HG03280 (cell line): ENCODE data around the gene PLB1.
"Not testable (repeated sequence)": the region's sequence is repeated elsewhere in the genome, so short reads cannot be mapped to it uniquely, and the experiment has no call there.

Source experiments
- ATAC-seq: cut with Tn5 transposase; IDR thresholded peaks from one replicate; pipeline ENCODE4 v1.9.1; 2021; ENCODE audit warnings: mild to moderate bottlenecking, moderate library complexity; ENCODE audit not compliant: unreplicated experiment

Gene PLB1

DNA sequence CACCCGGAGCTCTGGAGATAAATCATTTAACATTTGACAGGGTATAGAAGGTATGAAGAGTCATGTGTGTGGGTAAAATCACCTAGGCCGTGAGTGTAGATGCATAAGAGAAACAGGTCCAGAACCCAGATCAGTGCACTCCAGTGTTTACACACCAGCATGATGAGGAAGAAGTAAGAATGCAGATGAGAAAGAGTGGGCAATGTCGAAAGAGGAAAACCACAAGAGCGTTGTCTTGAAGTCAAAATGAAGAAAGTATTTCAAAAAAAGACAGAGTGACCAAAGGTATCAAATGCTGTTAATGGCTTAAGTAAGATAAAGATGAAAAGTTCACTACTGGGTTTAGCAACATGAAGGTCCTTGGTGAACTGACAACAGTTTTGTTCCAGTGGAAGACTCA is 32.0 kb upstream of the PLB1 start:
- no peak for ATAC-seq

DNA sequence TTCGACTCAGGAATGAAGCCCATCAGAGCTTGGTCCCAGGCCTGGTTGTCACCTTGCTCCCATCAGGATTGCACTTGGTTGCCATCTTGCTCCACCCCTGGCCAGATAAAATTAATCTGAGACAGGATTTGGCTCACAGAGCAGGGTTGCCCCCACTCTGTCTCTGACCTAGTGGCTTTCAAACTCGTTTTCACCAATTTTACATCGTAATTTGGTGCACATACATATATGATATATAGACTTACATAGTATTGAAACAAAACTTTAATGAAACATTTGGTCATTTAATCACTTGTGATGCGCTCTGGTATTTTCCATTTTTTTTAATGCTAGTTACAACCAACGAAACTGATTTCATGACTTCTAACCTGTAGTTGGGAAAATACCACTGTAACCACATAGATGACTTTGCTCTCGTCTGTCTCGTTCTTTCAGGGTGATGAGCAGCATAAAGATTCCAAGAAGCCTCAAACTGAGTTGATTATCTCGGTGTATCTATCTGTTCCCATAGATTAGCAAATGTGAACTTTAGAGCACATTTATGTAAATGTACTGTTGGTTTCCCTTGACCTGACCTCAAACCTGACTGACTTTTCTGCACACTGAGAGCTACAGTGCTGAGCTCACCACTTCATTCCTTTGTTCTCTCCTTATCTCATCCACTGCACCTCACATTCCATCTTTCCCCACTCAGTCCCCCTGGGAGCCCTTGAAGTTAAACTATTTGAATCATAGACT is 30.5 kb upstream of the PLB1 start:
- no peak for ATAC-seq

DNA sequence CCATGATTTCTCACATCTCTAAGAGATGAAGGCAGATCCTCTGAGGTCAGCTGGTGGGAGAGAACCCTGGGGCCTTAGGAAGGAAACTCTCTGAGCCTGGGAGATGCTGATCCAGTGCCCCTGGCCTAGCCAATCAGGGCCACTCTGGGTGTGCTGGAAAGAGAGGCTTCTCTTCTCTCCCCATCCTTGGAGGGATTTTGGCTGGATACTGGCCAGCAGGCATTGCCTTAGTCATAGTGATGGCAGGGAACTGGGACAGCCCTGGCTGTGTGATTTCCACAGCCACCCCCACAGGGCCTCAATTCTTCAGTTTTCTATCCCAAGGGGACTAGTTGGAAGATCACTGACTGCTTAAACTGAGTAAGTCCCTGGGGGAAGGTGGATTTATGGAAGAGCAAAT is 26.6 kb upstream of the PLB1 start:
- no peak for ATAC-seq

DNA sequence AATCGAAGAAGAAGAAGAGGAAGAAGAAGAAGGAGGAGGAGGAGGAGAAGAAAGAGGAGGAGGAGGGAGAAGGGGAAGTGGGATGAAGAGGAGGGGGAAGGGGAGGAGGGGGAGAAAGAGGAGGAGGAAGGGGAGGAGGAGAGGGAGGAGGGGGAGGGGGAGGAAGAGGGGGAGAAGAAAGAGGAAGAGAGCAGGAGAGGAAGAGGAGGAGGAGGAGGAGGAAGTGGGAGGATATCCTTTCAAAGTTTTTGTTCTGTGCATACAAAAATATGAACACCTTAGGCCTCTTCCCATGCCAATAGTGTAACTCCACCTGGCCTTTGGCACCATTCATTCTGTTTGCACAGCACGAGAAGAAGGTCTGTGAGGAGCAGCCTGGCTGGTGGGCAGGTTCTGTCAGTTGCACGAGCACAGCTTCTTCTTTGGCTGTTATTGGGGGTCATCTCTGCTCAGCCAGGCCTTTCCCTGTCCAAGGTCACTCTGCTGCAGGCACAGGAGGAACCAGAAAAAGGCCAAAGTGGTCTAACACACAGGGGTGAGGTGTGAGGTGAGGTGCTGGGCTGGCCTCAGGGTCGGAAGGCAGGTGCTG is 25.8 kb upstream of the PLB1 start:
- ATAC-seq = no peak

DNA sequence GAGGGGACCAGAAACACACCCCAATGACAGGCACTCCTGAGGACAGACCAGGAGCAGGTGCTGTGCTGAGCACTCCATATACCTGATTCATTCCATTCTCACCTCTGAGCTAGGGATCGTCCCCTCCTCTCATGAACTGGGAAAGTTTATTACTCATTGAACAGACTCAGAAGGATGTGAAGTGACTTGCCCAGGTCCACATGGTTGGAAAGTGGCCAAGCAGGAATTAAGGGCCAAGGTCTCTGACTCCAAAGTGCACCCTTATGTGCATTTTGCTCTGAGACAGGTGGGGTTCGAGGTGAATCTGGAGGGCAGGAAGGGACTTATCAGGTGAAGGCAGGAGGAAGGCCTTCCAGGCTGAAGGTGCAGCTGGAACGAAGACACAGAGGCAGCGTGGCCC is 25.1 kb upstream of the PLB1 start:
- no peak for ATAC-seq

DNA sequence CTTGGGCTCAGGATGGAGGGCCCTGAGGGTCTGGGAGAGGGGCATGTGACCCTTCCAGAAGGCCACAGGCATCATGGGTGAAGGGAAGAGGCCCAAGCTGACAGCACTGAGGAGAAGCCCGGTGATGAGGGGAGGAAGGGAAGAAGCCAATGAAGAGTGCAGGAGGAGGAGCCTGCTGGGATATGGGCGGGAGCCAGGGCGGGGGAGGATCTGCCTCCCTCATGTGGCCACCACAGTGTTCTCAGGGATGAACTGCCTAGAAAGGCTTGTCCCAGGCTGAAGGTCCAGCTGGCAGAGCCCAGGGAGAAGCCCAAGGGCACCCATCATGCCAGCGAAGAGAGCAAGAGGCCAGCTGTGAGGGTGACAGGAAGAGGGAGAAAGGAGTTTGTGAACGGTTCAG is 24.6 kb upstream of the PLB1 start:
- no peak for ATAC-seq

DNA sequence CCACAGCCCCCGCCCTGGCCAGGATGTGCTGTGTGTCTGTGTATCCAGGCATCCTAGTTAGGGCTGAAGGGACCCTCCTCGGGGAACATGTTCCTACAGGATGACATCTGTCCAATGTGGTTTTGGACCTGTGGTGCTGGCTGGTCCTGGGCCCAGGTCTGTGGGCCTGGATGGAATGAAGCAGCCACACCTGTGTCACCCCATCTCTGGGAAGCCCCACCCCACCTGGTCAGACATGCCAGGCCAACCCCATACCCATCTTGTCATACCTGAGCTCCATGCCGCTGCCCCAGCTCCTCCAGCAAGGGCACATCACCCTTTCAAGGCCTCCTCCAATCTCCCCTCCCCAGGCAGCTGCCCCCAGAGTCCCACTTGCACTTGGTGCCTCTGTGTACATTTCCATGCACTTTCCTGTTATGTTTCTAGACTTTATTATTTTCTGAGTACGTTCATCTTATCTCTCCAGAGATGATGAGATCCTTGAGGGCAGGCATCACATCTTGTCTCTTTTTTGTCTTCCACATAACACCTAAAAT is 24.1 kb upstream of the PLB1 start:
- no peak for ATAC-seq

DNA sequence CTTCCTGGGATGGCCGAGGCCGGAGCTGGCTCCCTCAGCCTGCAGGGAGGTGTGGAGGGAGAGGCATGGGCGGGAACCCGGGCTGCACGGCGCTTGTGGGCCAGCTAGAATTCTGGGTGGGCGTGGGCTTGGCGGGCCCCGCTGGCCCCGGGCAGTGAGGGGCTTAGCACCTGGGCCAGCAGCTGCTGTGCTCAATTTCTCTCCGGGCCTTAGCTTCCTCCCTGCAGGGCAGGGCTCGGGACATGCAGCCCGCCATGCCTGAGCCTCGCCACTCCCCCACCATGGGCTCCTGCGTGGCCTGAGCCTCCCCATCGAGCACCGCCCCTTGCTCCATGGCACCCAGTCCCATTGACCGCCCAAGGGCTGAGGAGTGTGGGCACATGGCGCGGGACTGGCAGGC is 23.2 kb upstream of the PLB1 start:
- ATAC-seq = not testable (repeated sequence)

DNA sequence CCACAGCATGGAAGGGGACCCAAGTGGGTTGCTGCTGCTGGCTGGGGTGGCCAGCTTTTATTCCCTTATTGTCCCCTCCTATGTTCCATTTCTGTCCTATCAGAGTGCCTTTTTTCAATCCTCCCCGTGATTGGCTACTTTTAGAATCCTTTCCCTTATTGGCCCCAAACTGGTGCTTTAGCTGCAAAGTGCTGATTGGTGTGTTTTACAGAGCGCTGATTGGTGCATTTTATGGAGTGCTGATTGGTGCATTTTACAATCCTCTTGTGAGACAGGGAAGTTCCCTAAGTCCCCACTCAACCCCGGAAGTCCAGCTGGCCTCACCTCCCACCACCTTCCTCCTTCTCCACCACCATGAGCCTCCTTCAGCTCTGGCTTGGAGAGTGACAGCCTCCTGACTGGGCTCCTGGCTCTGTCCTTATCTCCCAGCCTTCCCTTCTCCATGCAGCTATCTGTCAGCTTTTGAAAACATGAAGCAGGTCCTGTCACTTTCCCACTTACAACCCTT is 20.7 kb upstream of the PLB1 start:
- no peak for ATAC-seq

DNA sequence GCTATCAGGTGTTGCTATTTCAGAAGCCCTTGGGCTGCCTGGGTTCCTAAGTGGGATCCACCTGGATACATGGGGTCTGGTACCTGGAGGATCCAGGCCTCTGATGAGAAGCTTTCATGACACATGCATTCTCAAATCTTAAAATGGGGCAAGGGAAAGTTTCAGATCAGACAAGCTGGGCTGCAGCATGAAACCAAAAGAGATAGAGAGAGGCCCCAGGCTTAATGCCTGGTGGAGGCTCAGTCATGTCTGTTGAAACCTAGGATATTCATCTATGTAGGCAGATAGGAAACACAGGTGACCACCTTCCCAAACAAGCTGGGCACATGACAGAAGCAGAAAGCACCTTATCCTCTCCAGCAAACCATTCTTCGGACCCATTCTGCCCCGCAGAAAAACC is 18.8 kb upstream of the PLB1 start:
- ATAC-seq = no peak

DNA sequence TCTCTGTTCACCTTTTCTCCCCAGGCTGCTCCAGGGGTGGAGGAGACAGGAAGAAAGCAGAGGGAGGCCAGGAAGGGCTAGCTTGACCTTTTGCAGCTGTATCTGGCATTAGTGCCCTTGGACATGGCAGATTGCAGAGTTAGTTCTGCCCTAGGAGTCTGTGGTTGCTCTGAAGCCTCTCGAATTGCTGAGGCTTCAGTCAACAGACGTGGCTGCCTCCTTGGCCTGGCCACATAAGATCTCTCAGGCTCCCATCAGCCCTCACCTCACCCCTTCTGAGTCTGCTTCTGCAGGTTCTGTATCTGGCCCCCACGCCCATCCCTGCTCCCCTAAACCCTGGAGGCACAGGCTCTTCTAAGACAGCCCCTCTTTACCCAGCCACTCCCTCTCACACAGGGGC is 18.2 kb upstream of the PLB1 start:
- no peak for ATAC-seq

DNA sequence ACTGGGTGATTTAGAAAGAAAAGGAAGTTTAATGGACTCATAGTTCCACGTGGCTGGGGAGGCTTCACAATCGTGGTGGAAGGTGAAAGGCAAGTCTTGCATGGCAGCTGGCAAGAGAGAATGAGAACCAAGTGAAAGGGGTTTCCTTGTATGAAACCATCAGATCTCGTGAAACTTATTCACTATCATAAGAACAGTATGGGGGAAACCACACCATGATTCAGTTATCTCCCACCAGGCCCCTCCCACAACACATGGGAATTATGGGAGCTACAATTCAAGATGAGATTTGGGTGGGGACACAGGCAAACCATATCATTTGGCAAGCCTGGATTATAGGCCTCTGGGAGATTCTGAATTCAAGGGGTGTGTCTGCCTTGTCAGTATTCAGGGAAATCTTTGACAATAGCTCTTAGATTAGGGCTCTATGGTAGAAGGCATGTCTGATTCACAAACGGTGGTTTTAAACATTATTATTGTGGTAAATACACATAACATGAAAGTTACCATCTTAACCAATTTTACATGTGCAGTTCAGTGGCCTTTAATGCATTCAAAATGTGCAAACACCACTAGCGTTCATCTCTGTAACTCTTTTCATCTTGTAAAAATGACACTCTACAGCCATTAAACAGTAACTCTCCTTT is 15.3 kb upstream of the PLB1 start:
- no peak for ATAC-seq

DNA sequence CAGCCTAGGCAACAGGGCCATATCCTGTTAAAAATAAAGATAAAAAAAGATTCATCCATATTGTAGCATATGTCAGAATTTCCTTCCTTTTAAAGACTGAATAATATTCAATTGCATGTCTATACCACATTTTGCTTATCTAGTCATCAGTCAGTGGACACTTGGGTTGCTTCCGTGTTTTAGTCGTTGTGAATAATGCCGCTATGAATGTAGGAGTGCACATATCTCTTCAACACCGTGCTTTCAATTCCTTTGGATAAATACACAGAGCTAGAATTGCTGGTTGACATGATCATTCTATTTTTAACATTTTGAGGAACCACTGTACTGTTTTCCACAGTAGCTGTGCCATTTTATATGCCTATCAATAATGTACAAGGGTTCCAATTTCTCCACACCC is 14.0 kb upstream of the PLB1 start:
- no peak for ATAC-seq

DNA sequence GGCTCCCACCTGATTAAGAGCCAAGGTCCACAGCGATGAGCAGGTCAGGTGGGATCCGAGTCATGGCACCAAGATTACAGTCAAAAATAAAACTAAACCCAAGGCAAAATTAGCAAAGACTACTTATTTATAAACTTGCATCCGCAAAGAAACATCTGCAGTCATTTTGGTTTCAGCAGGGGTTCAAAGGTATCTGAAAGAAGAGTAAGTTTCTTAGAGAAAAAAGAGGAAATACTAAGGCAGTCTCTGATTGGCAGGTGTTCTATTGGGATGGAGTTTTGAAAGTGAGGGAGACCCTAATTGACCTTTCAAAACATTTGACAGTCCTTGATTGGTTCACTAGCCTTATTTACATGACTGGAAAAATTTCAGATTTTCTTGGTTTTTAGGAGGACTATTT is 11.0 kb upstream of the PLB1 start:
- ATAC-seq = no peak

DNA sequence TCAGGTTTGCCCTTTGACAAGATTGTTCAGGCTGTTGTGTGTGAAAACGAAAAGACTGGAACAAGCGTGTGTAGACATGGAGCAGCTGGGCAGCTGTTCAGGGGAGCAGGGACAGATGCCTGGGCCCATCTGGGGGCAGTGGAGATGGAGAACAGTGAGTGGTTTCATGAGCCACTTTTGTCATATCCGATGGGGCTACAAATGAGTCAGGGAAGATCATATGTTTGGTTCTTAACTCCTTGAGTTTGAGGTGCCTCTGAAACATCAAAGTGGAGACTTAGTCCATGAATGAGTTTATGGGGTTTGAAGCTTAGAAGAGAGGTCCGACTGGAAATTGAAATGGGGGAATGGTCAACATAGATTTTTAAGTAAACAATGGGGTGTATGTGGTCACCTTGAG is 9.3 kb upstream of the PLB1 start:
- ATAC-seq = no peak

DNA sequence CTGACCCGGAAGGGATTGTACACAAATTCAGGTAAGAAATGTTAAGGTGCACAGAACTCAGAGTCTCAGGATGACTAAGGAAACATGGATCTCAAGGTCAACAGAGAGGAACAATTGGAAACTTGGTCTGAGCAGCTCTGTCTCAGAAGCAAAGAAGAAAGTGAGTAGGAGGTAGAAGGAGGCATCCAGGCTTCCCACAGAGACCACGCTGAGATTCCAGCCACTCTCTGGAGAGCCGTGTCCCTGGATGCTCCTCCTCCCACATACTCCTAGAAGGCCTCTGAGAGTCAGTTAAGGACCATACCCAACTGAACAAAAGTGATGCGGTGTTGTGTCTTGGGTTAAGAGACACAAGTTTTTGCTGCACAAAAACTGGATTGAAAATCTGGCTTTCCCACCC is 8.6 kb upstream of the PLB1 start:
- ATAC-seq = no peak

DNA sequence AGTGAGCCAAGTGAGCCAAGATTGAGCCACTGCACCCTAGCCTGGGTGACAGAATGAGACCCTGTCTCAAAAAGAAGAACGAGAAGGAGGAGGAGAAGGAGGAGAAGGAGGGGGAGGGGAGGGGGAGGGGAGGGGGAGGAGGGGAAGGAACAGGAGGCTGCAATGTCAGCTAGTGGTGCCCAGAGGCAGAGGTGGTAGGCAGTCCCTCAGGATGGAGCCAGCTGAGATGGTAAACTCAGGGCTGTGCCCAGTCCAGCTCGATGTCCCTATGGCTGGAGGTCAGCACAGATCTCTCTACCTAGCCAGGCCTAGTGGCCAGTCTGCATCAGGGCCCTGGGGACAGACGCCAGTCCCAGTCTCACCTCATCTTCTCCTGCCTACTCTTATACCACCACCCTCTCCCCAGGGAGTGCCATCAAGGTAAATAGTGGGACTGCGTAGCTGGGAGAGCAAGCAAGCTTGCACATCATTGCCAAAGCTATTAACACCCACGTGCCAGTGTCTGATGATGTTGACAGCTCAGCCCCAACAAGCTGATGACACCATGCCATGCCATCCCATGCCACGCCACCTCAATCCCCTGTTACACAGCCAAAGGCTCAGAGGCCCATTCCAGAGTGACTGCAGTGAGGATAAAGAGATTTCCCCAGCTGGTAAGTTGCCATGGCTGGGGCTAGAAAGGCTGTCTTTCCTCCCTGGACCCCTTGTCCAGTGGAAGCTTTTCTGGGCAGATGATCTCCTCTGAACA is 7.6 kb upstream of the PLB1 start:
- no peak for ATAC-seq

DNA sequence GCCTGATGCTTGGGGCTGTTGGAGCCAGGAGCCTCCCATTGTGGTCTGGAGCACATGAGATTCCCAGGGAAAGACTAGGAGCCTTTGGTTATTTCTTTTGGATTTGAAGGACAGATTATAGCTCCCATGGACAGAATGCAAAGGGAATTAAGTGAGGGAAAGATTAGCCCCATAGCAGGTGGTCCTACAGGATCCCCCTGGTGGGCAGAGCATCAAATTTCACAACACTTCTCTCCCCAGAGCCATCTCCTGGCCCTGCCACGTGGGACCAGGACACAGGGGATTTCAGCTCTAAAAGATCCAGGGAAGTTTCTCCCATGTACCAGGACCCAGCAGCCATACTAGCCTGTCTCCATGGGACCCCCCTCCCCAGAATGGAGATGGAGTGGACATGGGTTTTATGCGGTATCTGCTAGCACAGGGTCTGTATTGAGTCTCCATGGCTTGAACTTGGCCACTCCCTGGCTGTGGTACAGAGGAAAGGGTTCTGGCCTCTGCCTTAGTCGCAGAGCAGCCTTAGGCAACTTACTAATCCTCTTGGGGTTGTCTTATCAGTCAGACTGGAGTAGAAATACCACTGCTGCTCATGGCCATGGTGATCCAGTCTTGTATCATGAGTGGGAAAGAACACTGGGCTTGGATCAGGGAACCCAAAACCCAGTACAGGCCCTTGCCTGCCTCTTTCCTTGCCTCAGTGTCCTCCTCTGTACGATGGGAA is 6.8 kb upstream of the PLB1 start:
- ATAC-seq = no peak

DNA sequence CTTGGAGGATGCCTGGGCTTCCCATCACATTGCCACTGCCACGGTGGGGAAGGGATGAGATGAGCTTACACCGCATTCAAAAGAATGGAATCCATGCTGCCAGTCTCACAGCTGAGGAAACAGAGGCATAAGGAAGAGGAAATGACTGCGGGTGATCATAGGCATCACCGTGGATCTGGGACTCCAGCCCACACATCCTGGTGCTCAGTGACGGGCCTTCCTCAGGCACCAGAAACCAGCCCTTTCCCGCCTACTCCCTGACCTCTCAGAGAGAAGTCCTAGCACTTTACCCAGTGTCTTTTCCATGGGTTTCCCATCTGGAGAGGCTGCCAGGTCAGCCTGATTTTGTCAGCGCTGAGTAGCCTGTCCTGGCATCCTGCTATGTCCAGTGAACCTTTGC is 5.3 kb upstream of the PLB1 start:
- ATAC-seq = no peak

DNA sequence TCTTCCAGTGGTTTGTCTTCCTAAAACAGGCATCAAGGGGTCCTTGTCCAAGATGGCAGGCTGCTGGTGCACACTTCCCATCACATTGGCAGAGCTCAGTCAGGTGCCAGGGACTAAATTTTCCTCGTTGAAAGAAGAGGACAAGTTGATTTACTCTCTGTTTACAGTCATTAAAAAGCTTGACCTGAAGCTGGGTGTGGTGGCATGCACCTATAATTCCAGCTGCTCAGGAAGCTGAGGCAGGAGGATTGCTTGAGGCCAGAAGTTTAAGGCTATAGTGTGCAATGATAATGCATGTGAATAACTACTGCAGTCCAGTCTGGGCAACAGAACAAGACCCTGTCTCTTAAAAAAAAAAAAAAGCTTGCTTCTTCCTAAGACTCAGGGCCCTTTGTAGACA is 3.6 kb upstream of the PLB1 start:
- no peak for ATAC-seq

DNA sequence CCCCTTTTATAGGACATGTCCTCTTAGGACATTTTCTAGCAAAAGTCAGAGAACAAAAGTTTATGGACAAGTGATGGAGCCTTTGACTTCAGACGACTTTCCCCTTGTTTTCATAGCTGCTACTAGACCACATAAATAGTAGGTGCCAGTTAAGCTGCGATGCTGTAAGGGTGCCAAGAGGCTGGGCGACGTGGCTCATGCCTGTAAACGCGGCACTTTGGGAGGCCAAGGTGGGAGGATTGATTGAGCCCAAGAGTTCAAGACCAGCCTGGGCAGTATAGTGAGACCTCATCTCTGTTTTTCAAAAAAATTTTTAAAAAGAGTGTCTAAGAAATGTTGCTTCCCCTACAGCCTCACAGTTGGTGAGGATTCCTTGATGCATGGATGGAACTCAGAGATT is 2.2 kb upstream of the PLB1 start:
- ATAC-seq = no peak
